Activated CD8-positive, alpha-beta memory T cell treated with anti-CD3 and anti-CD28 coated beads for 4 hours (primary cell): Measurements from ENCODE around the gene ROM1.
"Not testable (repeated sequence)": the region's sequence is repeated elsewhere in the genome, so short reads cannot be mapped to it uniquely, and the experiment has no call there.

Source experiments
- DNase-seq, 2 donors: peaks; one replicate each; pipeline ENCODE4 v3.0.0-alpha.2; 2020; ENCODE audit warnings: low read depth in 2 of 2

The ROM1 gene

GRCh38 chr11:62612366-62613290, at the start of gene ROM1, which contains the start of gene EML3:
TSS of gene ROM1 (plus strand) at chr11:62613257. CDS start at chr11:62613282, 25 bp downstream.
TSS of gene EML3 (minus strand) at chr11:62612775. CDS start at chr11:62612457, 318 bp downstream.
- peak; percentile 78 to 84 for DNase-seq

GRCh38 chr11:62565100-62565802, 47.8 kb upstream of the ROM1 start:
- DNase-seq = no peak

DNA sequence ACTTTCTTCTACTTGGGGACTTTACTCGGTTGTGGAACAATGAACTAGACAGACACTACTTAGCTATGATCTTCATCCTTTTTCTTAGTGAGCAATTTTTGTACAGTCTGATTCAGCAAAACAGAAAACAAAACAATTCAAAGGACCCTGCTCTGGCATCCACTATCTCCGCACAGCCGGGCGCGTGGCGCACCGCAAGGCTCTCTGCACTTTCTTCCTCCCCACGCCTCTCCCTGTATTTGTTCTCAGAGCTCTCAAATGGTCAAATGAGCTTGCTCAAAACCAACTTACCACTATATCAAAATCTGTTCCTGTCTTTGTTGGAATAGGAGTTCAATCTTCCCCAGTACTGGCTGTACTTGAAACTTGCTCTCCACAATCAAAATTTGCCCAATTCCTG, 46.8 kb upstream of the ROM1 start:
- DNase-seq = no peak

DNA sequence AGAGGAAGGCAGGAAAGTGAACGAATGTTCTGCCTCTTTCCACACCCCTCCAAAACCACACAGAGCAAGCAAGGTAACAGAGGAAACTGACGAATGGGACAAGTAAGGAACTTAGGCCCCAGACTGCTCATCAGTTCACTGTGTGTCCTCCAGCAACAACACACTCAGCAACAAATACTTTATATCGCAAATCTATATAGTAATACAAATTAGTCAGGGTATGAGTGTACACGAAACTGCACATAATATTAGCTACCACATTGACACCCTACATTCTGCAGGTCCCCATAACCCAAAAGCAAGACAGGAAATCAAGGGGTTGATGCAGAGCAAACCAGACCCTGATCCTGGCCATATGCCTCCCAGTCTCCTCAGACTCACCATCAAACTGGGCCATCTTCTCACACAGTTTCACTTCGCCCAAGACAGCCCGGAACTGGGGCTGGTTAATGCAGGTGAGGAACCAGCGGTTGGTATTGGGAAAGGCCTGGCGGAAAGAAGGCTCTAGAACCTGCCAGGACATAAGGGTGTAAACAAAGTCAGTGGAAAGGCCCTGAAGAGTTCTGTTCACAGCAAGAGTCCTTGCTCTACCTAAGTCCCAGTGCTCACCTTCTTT, 45.9 kb upstream of the ROM1 start:
- no peak for DNase-seq

GRCh38 chr11:62569611-62570010, 43.4 kb upstream of the ROM1 start:
- no peak for DNase-seq

- DNase-seq = not testable (repeated sequence)
These were observed 42.2 kb upstream of the ROM1 start for GRCh38 chr11:62570903-62571302.

GRCh38 chr11:62571493-62571892, 41.6 kb upstream of the ROM1 start:
- not testable (repeated sequence) for DNase-seq

- DNase-seq = no peak
These were observed 40.6 kb upstream of the ROM1 start for GRCh38 chr11:62572431-62572830.

GRCh38 chr11:62573006-62573591, 40.0 kb upstream of the ROM1 start:
- DNase-seq = no peak

DNA sequence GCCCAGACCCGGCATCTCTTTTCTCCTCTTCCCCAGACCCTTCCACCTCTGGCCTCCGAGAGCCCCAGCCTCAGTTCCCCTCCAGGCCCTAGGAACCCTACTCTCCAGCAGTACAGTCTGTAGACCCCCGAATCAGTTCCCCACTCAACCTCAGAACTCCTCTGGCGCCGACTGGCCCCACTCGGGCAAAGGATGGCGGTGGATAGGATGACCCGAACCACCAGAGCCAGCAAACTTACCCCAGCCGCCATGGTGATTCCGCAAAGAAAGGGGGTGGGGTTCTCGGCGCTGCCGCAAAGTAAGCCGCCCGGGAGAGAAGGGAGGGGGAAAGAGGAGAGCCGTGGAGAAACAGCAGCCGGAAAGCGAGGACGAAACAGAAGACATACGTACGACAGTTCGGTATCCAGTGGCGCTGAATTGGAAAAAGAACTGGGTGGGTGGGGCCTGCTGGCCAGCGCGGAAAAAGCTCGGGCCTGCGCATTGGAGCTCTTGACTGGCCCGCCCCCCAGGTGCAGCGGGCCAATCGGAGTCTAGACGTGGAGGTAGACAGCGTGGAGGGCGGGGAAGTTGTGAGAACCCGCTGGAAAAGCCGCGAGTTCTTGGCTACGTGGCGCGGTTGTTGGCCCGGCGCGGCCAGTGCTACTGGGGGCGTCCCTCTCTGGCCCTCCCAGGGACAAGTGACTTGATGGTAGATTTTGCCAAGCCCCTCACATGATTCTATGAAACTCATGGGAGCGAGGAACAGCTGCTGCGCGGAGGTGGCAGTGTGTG, 39.3 kb upstream of the ROM1 start, which contains the start of gene EEF1G:
Gene EEF1G, minus strand, starts transcription at position 300 of the 771 bp plus-strand sequence. Its CDS starts 49 bp downstream, at position 251.
- peak; percentile 94 to 97 for DNase-seq

- no peak for DNase-seq
These were observed 38.5 kb upstream of the ROM1 start for GRCh38 chr11:62574363-62575071.

DNA sequence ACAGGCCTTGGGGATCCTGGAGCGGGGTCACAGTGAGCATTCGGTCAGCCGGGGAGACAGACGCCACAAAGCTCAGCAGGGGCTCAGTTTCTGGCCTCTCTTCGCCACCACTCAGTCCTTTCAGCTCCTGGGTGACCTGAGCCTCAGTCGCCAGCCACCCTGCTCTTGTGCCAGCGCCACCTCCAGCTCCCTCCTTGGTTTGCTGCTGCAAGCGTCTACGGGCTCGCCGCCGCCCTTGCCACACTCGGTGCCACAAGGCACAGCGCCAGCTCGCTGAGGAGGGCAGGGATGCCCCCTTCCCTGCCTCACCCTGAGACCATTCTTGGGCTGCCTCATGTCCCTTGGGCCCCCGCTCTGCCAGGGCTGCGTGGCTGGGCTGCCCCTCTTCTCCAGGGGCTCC, 37.9 kb upstream of the ROM1 start:
- DNase-seq = no peak

- DNase-seq = no peak
These were observed 37.2 kb upstream of the ROM1 start for GRCh38 chr11:62575837-62576236.

GRCh38 chr11:62577046-62577714, 35.9 kb upstream of the ROM1 start:
- no peak for DNase-seq

GRCh38 chr11:62578541-62578940, 34.5 kb upstream of the ROM1 start:
- DNase-seq = no peak

GRCh38 chr11:62579252-62579651, 33.8 kb upstream of the ROM1 start:
- no peak for DNase-seq

- no peak for DNase-seq
These were observed 31.9 kb upstream of the ROM1 start for GRCh38 chr11:62580959-62581715.

DNA sequence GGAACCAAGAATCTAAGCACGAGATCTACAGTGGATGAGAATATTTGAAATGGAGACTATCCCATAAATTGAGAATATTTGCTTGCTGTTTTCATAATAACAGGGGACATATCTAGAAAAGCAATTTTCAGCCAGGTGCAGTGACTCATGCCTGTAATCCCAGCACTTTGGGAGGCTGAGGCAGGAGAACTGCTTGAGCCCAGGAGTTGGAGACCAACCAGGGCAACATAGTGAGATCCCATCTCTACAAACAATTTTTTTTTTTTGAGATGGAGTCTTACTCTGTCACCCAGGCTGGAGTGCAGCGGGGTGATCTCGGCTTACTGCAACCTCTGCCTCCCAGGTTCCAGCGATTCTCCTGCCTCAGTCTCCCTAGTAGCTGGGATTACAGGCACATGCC, 31.3 kb upstream of the ROM1 start:
- DNase-seq = not testable (repeated sequence)

GRCh38 chr11:62585356-62585755, 27.7 kb upstream of the ROM1 start:
- not testable (repeated sequence) for DNase-seq
